Body of pancreas (tissue), 4 donors: ENCODE results near the gene TMEM141. TPM values are rescaled to one million over a fixed set of nuclear protein-coding genes. Genes with fewer than 3 reads are reported as not detected.
A peak's percentile ranks its signal among the peaks of the same experiment; 100 is the strongest.

ENCODE experiments used
- ATAC-seq: fragments of 150-250 bp; one replicate; pipeline ENCODE4 v1.9.1; 2016
- DNase-seq, 4 donors: peaks; one replicate each; pipeline ENCODE4 v3.0.0-alpha.2; 2019
- H3K27ac ChIP-seq, 4 donors: fragments of 200-600 bp; sonication (generic); 1 replicate in 3 of 4; 2 replicates in 1 of 4; pipeline versions ENCODE4 v1.5.1 to v1.6.1; 2016 to 2019; ENCODE audit warnings: mild to moderate bottlenecking in 1 of 4, mixed read lengths in 1 of 4, moderate library complexity in 1 of 4
- H3K27me3 ChIP-seq, 2 donors: fragments of 200-600 bp; sonication (generic); one replicate each; pipeline ENCODE4 v1.6.0; 2016; ENCODE audit warnings: mild to moderate bottlenecking in 1 of 2
- H3K36me3 ChIP-seq, 2 donors: fragments of 200-600 bp; sonication (generic); replicated peaks in 1 of 2; 2 replicates each; pipeline ENCODE4 v1.5.1; 2016; ENCODE audit warnings: low read depth in 2 of 2; ENCODE audit not compliant: insufficient read depth in 1 of 2
- H3K4me1 ChIP-seq: fragments of 200-600 bp; sonication (generic); one replicate; pipeline ENCODE4 v1.6.0; 2016
- H3K4me3 ChIP-seq, 2 donors: fragments of 200-600 bp; sonication (generic); 1 replicate in 1 of 2; 2 replicates in 1 of 2; pipeline ENCODE4 v1.5.1; 2016 to 2019
- H3K9me3 ChIP-seq, 3 donors: fragments of 200-600 bp; sonication (generic); 1 replicate in 2 of 3; 2 replicates in 1 of 3; pipeline ENCODE4 v1.5.1; 2016
- POLR2A ChIP-seq, 3 donors: fragments of 450-650 bp; IDR thresholded peaks; one replicate each; pipeline ENCODE4 v1.6.1; 2016; ENCODE audit warnings: antibody characterized with exemption in 3 of 3, mild to moderate bottlenecking in 2 of 3
- WGBS, 2 donors: methylation state at CpG; one replicate each; pipeline ENCODE4 v1.1.5; 2017; 5-methylcytosine and 5-hydroxymethylcytosine counted together
- intact Hi-C: fragments of 100-400 bp; cut with DNase I; formaldehyde crosslinking; loops from one replicate; pipeline ENCODE4 v1.15.1; 2023
- total RNA-seq, 2 donors: library from RNA; depleted of rRNA; stranded (reverse); fragments of >200 nt; gene quantifications; one replicate each; pipeline ENCODE4 v1.1.0, GENCODE V29; 2016
- TF ChIP-seq, protein P1 (sequence below), 7 experiments: fragments of 450-650 bp in 4 of 7; fragments of 200-600 bp in 3 of 7; sonication (generic) in 3 of 7; IDR thresholded peaks; one replicate each; pipeline ENCODE4 v1.5.1; 2016 to 2019; ENCODE audit warnings: antibody characterized with exemption in 7 of 7

The TMEM141 gene
- total RNA-seq, 2 donors from 2014 or later: 45.1 to 52.1 TPM

DNA sequence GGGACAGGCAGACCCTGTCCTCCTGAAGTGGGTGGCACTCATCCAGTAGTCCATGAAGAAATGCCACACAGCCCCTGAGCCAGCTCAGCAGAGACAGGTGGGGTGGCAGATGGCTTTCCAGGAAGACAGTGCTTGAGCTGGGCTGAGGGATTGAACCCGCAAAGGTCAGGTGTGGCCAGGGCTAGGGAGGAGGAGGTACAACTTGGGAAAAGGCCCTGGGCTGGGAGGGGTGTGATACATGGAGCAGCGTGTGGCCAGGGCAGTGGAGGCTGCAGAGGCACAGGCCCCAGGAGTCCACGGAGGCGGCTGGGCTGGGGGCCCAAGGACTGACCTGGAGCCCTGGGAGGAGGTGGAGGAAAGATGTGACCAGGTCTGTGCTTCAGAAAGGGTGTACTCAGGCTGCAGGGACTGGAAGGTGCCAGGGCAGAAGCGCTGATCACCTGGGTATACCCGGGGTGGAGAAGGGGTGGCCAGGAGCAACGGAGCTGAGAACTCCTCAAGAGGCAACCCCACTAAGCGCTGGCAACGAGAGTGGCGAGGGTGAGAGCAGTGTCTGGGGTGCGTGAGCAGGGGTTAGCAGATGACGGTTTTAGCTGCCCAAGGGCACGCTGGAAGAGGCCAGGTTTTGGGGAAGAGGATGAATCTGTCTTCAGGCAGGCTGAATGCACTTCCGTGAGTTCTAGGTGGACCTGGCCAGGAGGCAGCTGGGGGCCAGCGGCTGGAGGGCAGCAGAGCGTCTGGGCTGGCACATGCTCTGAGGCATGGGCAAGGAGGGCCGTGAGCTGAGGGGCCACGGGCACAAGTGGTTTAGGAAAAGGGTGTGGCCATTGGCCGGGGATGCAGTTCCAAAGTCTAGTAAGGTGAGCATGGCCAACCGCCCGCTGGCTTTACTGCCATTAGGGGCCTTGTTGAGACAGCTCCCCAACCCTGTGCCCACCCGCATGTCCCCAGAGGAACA, 12.7 kb downstream of the TMEM141 start:
- TF ChIP-seq, protein P1, sequence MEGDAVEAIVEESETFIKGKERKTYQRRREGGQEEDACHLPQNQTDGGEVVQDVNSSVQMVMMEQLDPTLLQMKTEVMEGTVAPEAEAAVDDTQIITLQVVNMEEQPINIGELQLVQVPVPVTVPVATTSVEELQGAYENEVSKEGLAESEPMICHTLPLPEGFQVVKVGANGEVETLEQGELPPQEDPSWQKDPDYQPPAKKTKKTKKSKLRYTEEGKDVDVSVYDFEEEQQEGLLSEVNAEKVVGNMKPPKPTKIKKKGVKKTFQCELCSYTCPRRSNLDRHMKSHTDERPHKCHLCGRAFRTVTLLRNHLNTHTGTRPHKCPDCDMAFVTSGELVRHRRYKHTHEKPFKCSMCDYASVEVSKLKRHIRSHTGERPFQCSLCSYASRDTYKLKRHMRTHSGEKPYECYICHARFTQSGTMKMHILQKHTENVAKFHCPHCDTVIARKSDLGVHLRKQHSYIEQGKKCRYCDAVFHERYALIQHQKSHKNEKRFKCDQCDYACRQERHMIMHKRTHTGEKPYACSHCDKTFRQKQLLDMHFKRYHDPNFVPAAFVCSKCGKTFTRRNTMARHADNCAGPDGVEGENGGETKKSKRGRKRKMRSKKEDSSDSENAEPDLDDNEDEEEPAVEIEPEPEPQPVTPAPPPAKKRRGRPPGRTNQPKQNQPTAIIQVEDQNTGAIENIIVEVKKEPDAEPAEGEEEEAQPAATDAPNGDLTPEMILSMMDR (IDR thresholded peaks at IDR 0.05): no peak
- TF ChIP-seq POLR2A (IDR thresholded peaks at IDR 0.05): no peak
- Histone ChIP-seq H3K9me3 (no peaks in the 10 kb centered on the region), H3K4me1 (peaks cover 45% of the 10 kb centered on the region), H3K4me3 (no peak overlapping the region), H3K27me3 (no peaks in the 10 kb centered on the region), H3K27ac (no peak overlapping the region), H3K36me3 (no peaks in the 10 kb centered on the region)
- intact Hi-C loops: no loop called here
- WGBS, 2 donors: 93 to 95% methylated on average over 22 of the region's 22 CpGs
- peak in 2 of 4 donors; percentile 1 to 12 for DNase-seq
- ATAC-seq: no peak

GRCh38 chr9:136804509-136805206, 13.5 kb downstream of the TMEM141 start:
- H3K4me1 ChIP-seq: peaks cover 45% of the 10 kb centered on the region
- no peaks in the 10 kb centered on the region for H3K27me3 ChIP-seq
- WGBS, 2 donors: 90 to 92% methylated on average over 14 to 20 of the region's 20 CpGs
- intact Hi-C loops: no loop called here
- TF ChIP-seq POLR2A (IDR thresholded peaks at IDR 0.05): no peak
- TF ChIP-seq, protein P1 (IDR thresholded peaks at IDR 0.05): no peak
- H3K9me3 ChIP-seq: no peaks in the 10 kb centered on the region
- DNase-seq (peak in 2 of 4 donors; percentile 13 to 21), ATAC-seq (no peak)
- H3K36me3 ChIP-seq: no peaks in the 10 kb centered on the region
- no peak overlapping the region for H3K27ac ChIP-seq
- no peak overlapping the region for H3K4me3 ChIP-seq

DNA sequence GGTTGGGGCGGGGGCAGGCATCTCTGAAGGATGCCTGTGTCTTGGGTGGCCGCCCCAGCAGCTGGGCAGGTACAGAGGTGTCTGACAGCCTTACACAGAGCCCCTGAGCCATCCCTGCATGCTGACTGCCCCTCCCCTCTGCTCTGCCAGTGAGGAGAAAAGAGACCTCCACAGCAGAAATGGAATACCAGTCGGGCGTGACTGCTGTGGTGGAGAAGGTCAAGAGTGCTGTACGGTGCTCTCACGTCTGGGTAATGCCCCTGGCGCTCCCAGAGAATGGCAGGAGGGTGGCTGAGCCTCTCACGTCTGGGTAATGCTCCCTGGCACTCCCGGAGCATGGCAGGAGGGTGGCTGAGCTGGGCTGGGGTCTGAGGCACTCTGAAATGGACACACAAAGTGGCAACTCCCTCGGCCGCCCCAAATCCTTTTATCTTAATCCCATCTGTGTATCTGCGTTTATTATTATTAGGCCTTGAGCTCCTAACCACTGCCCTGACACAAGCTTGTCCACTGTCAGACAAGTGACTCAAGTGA, 14.1 kb downstream of the TMEM141 start:
- H3K9me3 ChIP-seq: no peaks in the 10 kb centered on the region
- intact Hi-C loops: no loop called here

GRCh38 chr9:136806067-136806466, 14.9 kb downstream of the TMEM141 start:
- no peak for TF ChIP-seq POLR2A (IDR thresholded peaks at IDR 0.05)
- TF ChIP-seq, protein P1 (IDR thresholded peaks at IDR 0.05): no peak
- ATAC-seq: no peak
- WGBS, 2 donors: 96 to 100% methylated on average over 5 to 10 of the region's 10 CpGs
- DNase-seq: peak in 1 of 4 donors; percentile 11
- no peaks in the 10 kb centered on the region for H3K36me3 ChIP-seq
- peaks cover 47% of the 10 kb centered on the region for H3K4me1 ChIP-seq
- no peak overlapping the region for H3K27ac ChIP-seq
- H3K4me3 ChIP-seq: no peak overlapping the region
- intact Hi-C loops: no loop called here
- H3K27me3 ChIP-seq: no peaks in the 10 kb centered on the region
- H3K9me3 ChIP-seq: no peaks in the 10 kb centered on the region

More for the DNA sequence above, 14.1 kb downstream of the TMEM141 start:
- peaks cover 47% of the 10 kb centered on the region for H3K4me1 ChIP-seq
- H3K27me3 ChIP-seq: no peaks in the 10 kb centered on the region
- DNase-seq: no peak
- H3K4me3 ChIP-seq: no peak overlapping the region
- no peak for TF ChIP-seq POLR2A (IDR thresholded peaks at IDR 0.05)
- TF ChIP-seq, protein P1 (IDR thresholded peaks at IDR 0.05): no peak
- H3K36me3 ChIP-seq: no peaks in the 10 kb centered on the region
- WGBS, 2 donors: 91 to 93% methylated on average over 10 to 12 of the region's 12 CpGs
- no peak for ATAC-seq
- H3K27ac ChIP-seq: no peak overlapping the region
